GM23248 (cell line): ENCODE results near the gene ARMC7.

Source experiments
- EZH2 ChIP-seq: fragments of 200-600 bp; sonication (generic); IDR thresholded peaks from 2 replicates; pipeline ENCODE4 v1.6.1; 2018; ENCODE audit warnings: antibody characterized with exemption, mild to moderate bottlenecking; ENCODE audit not compliant: insufficient read depth, poor library complexity, severe bottlenecking
- EZH2phosphoT487 ChIP-seq: fragments of 200-600 bp; sonication (generic); IDR thresholded peaks from 2 replicates; pipeline ENCODE4 v1.6.1; 2018; ENCODE audit warnings: antibody characterized with exemption, moderate library complexity, mild to moderate bottlenecking, low read depth; ENCODE audit not compliant: insufficient read depth

DNA sequence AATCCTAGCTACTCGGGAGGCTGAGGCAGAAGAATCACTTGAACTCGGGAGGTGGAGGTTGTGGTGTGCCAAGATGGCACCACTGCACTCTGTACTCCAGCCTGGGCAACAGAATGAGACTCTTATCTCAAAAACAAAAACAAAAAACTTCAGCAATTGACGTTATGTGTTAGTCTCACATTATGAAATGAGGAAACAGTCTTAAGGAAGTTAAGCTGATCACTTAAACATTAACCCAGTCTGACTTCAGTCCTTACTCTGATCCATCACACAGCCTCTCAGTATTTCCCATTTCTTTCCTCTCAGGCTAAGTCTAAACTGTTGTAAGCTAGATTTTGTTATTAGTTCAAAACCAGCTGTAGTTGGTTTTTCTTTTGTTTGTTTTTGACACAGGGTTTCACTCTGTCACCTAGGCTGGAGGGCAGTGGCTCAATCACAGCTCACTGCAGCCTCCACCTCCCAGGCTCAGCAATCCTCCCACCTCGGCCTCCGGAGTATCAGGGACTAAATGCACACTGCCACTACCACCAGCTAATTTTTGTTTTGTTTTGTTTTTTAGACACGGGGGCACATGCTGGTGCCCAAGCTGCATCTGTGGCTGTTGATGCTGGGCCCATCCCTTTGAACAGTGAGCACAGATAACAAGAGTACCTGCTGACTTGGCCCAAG lies 38.2 kb downstream of the ARMC7 start:
- no peak for TF ChIP-seq EZH2phosphoT487
- no peak for TF ChIP-seq EZH2
